Measurements from ENCODE around the gene RCC1. TPM values are rescaled to one million over a fixed set of nuclear protein-coding genes. Genes with fewer than 3 reads are reported as not detected.

The RCC1 gene
- total and polyA plus RNA-seq, 2 donors (not counting 3 experiments of a cell fraction or from before 2014, with no cell fraction given) = 37.1 to 77.7 TPM

DNA sequence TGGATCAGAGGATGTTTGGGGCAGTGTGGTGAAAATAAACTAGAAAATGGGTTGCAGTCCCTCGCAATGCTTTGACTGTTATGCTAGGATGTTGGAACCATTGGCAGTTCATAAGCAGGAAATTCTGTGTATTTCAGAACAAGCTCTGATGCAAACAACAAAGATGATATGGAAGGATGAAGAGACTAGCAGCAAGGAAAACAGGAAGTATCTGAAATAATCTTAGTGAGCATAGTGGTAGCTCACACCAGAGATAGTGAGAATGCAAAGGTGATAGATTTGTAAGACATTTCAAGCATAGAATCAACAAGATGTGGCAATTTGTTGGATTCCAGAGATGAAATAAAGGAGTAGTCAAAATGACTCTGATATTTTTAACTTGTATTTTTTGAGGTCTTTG, 11.1 kb upstream of the RCC1 start:
- TF ChIP-seq POLR2A (IDR thresholded peaks at IDR 0.05; ENCODE audit: low read depth, low read length) = no peak
- TF ChIP-seq, protein P1, sequence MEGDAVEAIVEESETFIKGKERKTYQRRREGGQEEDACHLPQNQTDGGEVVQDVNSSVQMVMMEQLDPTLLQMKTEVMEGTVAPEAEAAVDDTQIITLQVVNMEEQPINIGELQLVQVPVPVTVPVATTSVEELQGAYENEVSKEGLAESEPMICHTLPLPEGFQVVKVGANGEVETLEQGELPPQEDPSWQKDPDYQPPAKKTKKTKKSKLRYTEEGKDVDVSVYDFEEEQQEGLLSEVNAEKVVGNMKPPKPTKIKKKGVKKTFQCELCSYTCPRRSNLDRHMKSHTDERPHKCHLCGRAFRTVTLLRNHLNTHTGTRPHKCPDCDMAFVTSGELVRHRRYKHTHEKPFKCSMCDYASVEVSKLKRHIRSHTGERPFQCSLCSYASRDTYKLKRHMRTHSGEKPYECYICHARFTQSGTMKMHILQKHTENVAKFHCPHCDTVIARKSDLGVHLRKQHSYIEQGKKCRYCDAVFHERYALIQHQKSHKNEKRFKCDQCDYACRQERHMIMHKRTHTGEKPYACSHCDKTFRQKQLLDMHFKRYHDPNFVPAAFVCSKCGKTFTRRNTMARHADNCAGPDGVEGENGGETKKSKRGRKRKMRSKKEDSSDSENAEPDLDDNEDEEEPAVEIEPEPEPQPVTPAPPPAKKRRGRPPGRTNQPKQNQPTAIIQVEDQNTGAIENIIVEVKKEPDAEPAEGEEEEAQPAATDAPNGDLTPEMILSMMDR (IDR thresholded peaks at IDR 0.05; ENCODE audit: extremely low read depth in 1 of 2, insufficient read depth in 1 of 2, low read depth in 1 of 2, low read length in 2 of 2) = no peak
- no peak for TF ChIP-seq EZH2 (IDR thresholded peaks at IDR 0.05; ENCODE audit: borderline replicate concordance, low read depth, low read length, severe bottlenecking)
- TF ChIP-seq MYC (IDR thresholded peaks at IDR 0.05; ENCODE audit: low read depth, low read length) = no peak
- TF ChIP-seq POLR2AphosphoS5 (IDR thresholded peaks at IDR 0.05; ENCODE audit: insufficient read depth, low read depth, low read length) = no peak
- no peak for TF ChIP-seq GATA2 (IDR thresholded peaks at IDR 0.05; ENCODE audit: insufficient read depth, insufficient read length, low read depth, low read length)
- TF ChIP-seq FOS (IDR thresholded peaks at IDR 0.05; ENCODE audit: borderline replicate concordance, insufficient read depth, low read length) = no peak
- no peak for TF ChIP-seq JUN (IDR thresholded peaks at IDR 0.05; ENCODE audit: borderline replicate concordance, insufficient read depth, insufficient read length, low read depth)
- TF ChIP-seq, protein P2, sequence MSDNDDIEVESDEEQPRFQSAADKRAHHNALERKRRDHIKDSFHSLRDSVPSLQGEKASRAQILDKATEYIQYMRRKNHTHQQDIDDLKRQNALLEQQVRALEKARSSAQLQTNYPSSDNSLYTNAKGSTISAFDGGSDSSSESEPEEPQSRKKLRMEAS (IDR thresholded peaks at IDR 0.05; ENCODE audit: insufficient read depth, insufficient read length) = no peak
- DNase-seq (ENCODE audit: low read depth, low spot score) (no peak), FAIRE-seq (no peak)
- no TSS peak for BruUV-seq (replicated peaks)
- ChIA-PET CTCF (interaction anchor here (0.6 to 1.1 kb wide), 2 partner anchors 13 to 40 kb away, joined by 3 to 4 read pairs; no protein-coding TSS in a partner anchor), POLR2A (interaction anchor here (0.6 kb wide), 1 partner anchor 18 kb away, joined by 3 read pairs; no protein-coding TSS in a partner anchor)
- Histone ChIP-seq H3K4me1 (ENCODE audit: control insufficient read depth, extremely low read depth, insufficient read depth, low read length) (no peaks in the 10 kb centered on the region), H3K27me3 (ENCODE audit: control insufficient read depth in 2 of 2, insufficient read depth in 2 of 2, low read length in 2 of 2) (no peaks in the 10 kb centered on the region), H4K20me1 (replicated peaks; ENCODE audit: control insufficient read depth, extremely low read depth, insufficient read depth, low read length) (no peaks in the 10 kb centered on the region), H3K4me3 (replicated peaks in 1 of 3; ENCODE audit: insufficient read depth in 1 of 3, low read depth in 1 of 3, low read length in 3 of 3) (no peak overlapping the region), H3K79me2 (ENCODE audit: control insufficient read depth, insufficient read depth, low read length) (no peaks in the 10 kb centered on the region), H3K4me2 (ENCODE audit: insufficient read depth, low read length) (no peak overlapping the region), H3K9me3 (replicated peaks; ENCODE audit: control insufficient read depth, insufficient read depth, low read length) (no peaks in the 10 kb centered on the region), H3K27ac (ENCODE audit: insufficient read depth, low read depth, low read length) (no peak overlapping the region), H3K9ac (replicated peaks; ENCODE audit: extremely low read depth, insufficient read depth, low read length) (no peak overlapping the region), H3K9me1 (replicated peaks; ENCODE audit: control insufficient read depth, extremely low read depth, insufficient read depth, low read length) (no peaks in the 10 kb centered on the region), H2AFZ (ENCODE audit: low read depth, low read length) (no peak overlapping the region), H3K36me3 (ENCODE audit: control insufficient read depth in 2 of 2, extremely low read depth in 1 of 2, insufficient read depth in 2 of 2, low read length in 2 of 2) (peaks cover 7 to 17% of the 10 kb centered on the region in 2 experiments)
- intact Hi-C loops (cut with micrococcal nuclease) = no loop called here
- dilution Hi-C loops (cut with MboI; ENCODE audit: extremely low pct_ligation_motif_present, low sequenced_read_pairs) = no loop called here

Data from endothelial cell of umbilical vein (primary cell).